Caco-2 (cell line): ENCODE data around the gene DAB1. TPM values are rescaled to one million over a fixed set of nuclear protein-coding genes. Genes with fewer than 3 reads are reported as not detected.

ENCODE experiments used
- BruUV-seq: library from RNA; stranded (reverse); fragments of 400-500 nt; replicated peaks from 2 replicates; lab custom pipeline; 2021; lab: Mats Ljungman, UMichigan
- CTCF ChIA-PET: fragments of 300-600 bp; sonication (Branson Sonifier 250); formaldehyde crosslinking; loops from one replicate; lab custom pipeline; 2022; ENCODE audit warnings: antibody characterized with exemption; lab: Charles Lee
- POLR2A ChIA-PET: fragments of 300-600 bp; sonication (Branson Sonifier 250); formaldehyde crosslinking; loops from one replicate; lab custom pipeline; 2022; ENCODE audit warnings: antibody characterized with exemption; lab: Charles Lee
- DNase-seq, 2 experiments: peaks; one replicate each; pipeline versions ENCODE4 v3.0.0 to v3.0.0-alpha.2; 2020 to 2022
- H3K27me3 ChIP-seq: replicated peaks from 2 replicates; pipeline ENCODE4 v1.6.0; 2011; ENCODE audit warnings: low read length; ENCODE audit not compliant: control insufficient read depth, insufficient read depth
- H3K36me3 ChIP-seq: 2 replicates; pipeline ENCODE4 v1.5.1; 2011; ENCODE audit warnings: low read length; ENCODE audit not compliant: control insufficient read depth, insufficient read depth
- H3K4me1 ChIP-seq: fragments of 250-450 bp; sonication (Bioruptor Pico); 2 replicates; pipeline ENCODE4 v1.5.1; 2020; ENCODE audit warnings: mild to moderate bottlenecking
- H3K4me3 ChIP-seq: 2 replicates; pipeline ENCODE4 v1.5.1; 2011; ENCODE audit warnings: low read depth, mild to moderate bottlenecking, control low read depth, low read length
- H3K9me3 ChIP-seq: fragments of 250-450 bp; sonication (Bioruptor Pico); 2 replicates; pipeline ENCODE4 v1.5.1; 2020; ENCODE audit warnings: mild to moderate bottlenecking, moderate library complexity
- H3K27ac Mint-ChIP-seq: one replicate; pipeline ENCODE4 v1.8.0; 2022; ENCODE audit warnings: mixed read lengths; ENCODE audit not compliant: unreplicated experiment
- H3K27me3 Mint-ChIP-seq: one replicate; pipeline ENCODE4 v1.8.0; 2022; ENCODE audit warnings: mixed read lengths; ENCODE audit not compliant: insufficient read depth, unreplicated experiment
- H3K36me3 Mint-ChIP-seq: one replicate; pipeline ENCODE4 v1.8.0; 2022; ENCODE audit warnings: mild to moderate bottlenecking, mixed read lengths; ENCODE audit not compliant: insufficient read depth, unreplicated experiment
- H3K4me1 Mint-ChIP-seq: one replicate; pipeline ENCODE4 v1.8.0; 2022; ENCODE audit warnings: low read depth, mixed read lengths; ENCODE audit not compliant: unreplicated experiment
- H3K4me3 Mint-ChIP-seq: one replicate; pipeline ENCODE4 v1.8.0; 2022; ENCODE audit warnings: mild to moderate bottlenecking, moderate library complexity, mixed read lengths; ENCODE audit not compliant: unreplicated experiment
- H3K9me3 Mint-ChIP-seq: one replicate; pipeline ENCODE4 v1.8.0; 2022; ENCODE audit warnings: mixed read lengths; ENCODE audit not compliant: unreplicated experiment
- intact Hi-C: fragments of 100-400 bp; cut with micrococcal nuclease; formaldehyde crosslinking; loops from one replicate; pipeline ENCODE4 v1.10.0; 2022; ENCODE audit not compliant: unreplicated experiment
- total RNA-seq: library from RNA; stranded (reverse); gene quantifications from 2 replicates; pipeline ENCODE4 v1.2.3, GENCODE V29; 2022
- TF ChIP-seq, protein P1 (sequence below), 2 experiments: fragments of 200-600 bp in 1 of 2; IDR thresholded peaks; 1 replicate in 1 of 2; 2 replicates in 1 of 2; pipeline versions ENCODE4 v1.5.1 to v1.8.0; 2011 to 2022; ENCODE audit warnings: antibody characterized with exemption in 1 of 2, control low read depth in 1 of 2, inconsistent platforms in 1 of 2, low read depth in 1 of 2, low read length in 1 of 2, mild to moderate bottlenecking in 1 of 2, moderate library complexity in 1 of 2; ENCODE audit not compliant: insufficient read depth in 1 of 2, severe bottlenecking in 1 of 2, unreplicated experiment in 1 of 2

Gene DAB1
- total RNA-seq, 1 experiment from 2014 or later = 0.32 TPM

DNA sequence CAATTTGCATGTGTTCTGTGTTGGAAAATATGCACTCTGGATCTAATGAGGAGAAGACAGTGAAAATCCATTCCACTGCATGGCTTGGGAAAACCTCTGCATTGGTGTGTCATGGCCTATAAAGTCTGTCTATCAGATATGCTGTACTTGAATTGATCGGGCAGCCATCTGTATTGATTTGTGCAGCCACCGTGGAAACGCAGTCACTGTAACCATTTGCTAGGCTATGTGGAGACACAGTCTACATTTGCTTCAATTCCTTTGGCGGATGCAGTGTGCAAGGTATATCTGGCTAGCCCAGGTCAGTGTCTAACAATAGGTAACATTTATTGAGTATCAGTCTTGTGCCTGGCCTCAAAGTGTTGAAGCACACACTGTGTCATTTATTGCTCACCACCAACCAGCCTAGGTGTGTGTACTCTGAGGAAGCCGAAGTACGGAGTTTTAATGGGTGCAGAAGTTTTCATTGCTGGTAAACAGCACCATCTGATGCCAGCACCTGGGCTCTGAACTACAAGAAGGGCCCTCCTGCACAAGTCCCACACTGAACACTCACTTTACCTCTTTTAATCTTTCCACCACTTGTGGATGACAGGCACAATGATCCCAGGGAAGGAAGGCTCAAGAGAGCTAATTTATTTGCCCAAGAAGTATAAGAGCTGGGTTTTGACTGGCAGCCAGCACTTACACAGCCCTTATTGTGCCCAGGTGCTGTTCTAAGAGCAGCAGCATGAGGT, 83.4 kb downstream of the DAB1 start:
- Histone ChIP-seq H3K4me3 (no peak overlapping the region), H3K36me3 (no peaks in the 10 kb centered on the region), H3K27me3 (no peaks in the 10 kb centered on the region), H3K9me3 (no peaks in the 10 kb centered on the region), H3K4me1 (no peaks in the 10 kb centered on the region)
- no peak overlapping the region for H3K27ac Mint-ChIP-seq
- ChIA-PET POLR2A (no interaction called here), CTCF (no interaction called here)
- no peaks in the 10 kb centered on the region for H3K4me1 Mint-ChIP-seq
- H3K36me3 Mint-ChIP-seq = no peaks in the 10 kb centered on the region
- TF ChIP-seq, protein P1, sequence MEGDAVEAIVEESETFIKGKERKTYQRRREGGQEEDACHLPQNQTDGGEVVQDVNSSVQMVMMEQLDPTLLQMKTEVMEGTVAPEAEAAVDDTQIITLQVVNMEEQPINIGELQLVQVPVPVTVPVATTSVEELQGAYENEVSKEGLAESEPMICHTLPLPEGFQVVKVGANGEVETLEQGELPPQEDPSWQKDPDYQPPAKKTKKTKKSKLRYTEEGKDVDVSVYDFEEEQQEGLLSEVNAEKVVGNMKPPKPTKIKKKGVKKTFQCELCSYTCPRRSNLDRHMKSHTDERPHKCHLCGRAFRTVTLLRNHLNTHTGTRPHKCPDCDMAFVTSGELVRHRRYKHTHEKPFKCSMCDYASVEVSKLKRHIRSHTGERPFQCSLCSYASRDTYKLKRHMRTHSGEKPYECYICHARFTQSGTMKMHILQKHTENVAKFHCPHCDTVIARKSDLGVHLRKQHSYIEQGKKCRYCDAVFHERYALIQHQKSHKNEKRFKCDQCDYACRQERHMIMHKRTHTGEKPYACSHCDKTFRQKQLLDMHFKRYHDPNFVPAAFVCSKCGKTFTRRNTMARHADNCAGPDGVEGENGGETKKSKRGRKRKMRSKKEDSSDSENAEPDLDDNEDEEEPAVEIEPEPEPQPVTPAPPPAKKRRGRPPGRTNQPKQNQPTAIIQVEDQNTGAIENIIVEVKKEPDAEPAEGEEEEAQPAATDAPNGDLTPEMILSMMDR (IDR thresholded peaks at IDR 0.05; ENCODE audit: insufficient read depth in 1 of 2, low read depth in 1 of 2, low read length in 1 of 2, severe bottlenecking in 1 of 2, unreplicated experiment in 1 of 2) = peak in 1 of 2 experiments; percentile 10
- DNase-seq = no peak
- no TSS peak for BruUV-seq
- no peaks in the 10 kb centered on the region for H3K27me3 Mint-ChIP-seq
- no peak overlapping the region for H3K4me3 Mint-ChIP-seq
- no peaks in the 10 kb centered on the region for H3K9me3 Mint-ChIP-seq
- intact Hi-C loops = no loop called here

DNA sequence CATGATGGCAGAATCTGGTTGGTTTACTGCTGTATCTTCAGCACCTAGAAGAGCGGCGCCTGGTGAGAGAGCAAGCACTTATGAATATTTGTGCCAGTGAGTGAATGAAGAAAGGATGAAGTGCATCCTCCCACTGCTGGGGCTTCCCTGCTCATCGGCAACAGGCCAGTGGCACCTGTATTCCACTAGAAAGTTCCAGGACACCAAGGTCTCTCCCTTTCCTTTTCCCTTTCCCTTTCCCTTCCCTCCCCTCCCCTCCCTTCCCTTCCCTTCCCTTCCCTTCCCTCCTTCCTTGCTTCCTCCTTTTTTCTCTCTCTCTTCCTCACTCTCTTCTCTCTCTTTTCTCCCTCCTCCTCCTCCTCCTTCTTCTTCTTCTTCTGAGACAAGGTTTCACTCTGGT, 86.2 kb downstream of the DAB1 start:
- no TSS peak for BruUV-seq
- H3K4me3 ChIP-seq = no peak overlapping the region
- no peaks in the 10 kb centered on the region for H3K36me3 ChIP-seq
- Mint-ChIP-seq H3K4me1 (no peaks in the 10 kb centered on the region), H3K4me3 (no peak overlapping the region), H3K27ac (no peak overlapping the region), H3K9me3 (no peaks in the 10 kb centered on the region), H3K36me3 (no peaks in the 10 kb centered on the region), H3K27me3 (no peaks in the 10 kb centered on the region)
- no peak for DNase-seq
- TF ChIP-seq, protein P1 (IDR thresholded peaks at IDR 0.05; ENCODE audit: insufficient read depth in 1 of 2, low read depth in 1 of 2, low read length in 1 of 2, severe bottlenecking in 1 of 2, unreplicated experiment in 1 of 2) = no peak
- no peaks in the 10 kb centered on the region for H3K9me3 ChIP-seq
- CTCF ChIA-PET = no interaction called here
- POLR2A ChIA-PET = no interaction called here
- H3K27me3 ChIP-seq = no peaks in the 10 kb centered on the region
- intact Hi-C loops = no loop called here
- H3K4me1 ChIP-seq = no peaks in the 10 kb centered on the region

DNA sequence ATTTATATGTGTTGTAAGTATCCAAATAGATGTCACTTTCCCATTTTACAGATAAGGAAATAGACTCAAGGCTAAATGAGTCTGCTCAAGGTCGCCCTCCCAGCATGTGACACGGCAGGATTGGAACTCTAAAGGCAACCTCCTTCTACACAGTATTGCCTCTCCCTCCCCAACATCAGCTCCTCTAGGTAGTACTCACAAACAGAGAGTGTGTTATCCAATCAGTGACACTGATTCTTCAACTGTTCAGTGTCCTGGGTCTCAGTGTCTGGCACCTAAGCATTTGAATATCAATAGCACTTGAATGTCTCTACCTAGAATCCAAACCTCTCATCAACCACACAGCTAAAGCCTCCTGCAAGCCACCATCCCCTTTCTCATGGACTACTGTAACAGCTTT, 87.1 kb downstream of the DAB1 start:
- intact Hi-C loops = no loop called here
- Mint-ChIP-seq H3K4me1 (no peaks in the 10 kb centered on the region), H3K9me3 (no peaks in the 10 kb centered on the region), H3K27ac (no peak overlapping the region), H3K4me3 (no peak overlapping the region), H3K27me3 (no peaks in the 10 kb centered on the region), H3K36me3 (no peaks in the 10 kb centered on the region)
- ChIA-PET POLR2A (no interaction called here), CTCF (no interaction called here)
- Histone ChIP-seq H3K27me3 (no peaks in the 10 kb centered on the region), H3K9me3 (no peaks in the 10 kb centered on the region), H3K36me3 (no peaks in the 10 kb centered on the region), H3K4me1 (no peaks in the 10 kb centered on the region), H3K4me3 (no peak overlapping the region)
- no peak for DNase-seq
- BruUV-seq = no TSS peak
- TF ChIP-seq, protein P1 (IDR thresholded peaks at IDR 0.05; ENCODE audit: insufficient read depth in 1 of 2, low read depth in 1 of 2, low read length in 1 of 2, severe bottlenecking in 1 of 2, unreplicated experiment in 1 of 2) = no peak
